Effector CD4-positive, alpha-beta T cell (primary cell): ENCODE data around the gene LRRC43. TPM values are rescaled to one million over a fixed set of nuclear protein-coding genes. Genes with fewer than 3 reads are reported as not detected.

ENCODE experiments used
- DNase-seq: peaks from one replicate; pipeline ENCODE4 v3.0.0-alpha.2; 2020
- total RNA-seq: gene quantifications from one replicate; lab custom pipeline; 2026; lab: John Stamatoyannopoulos, UW

The LRRC43 gene
- not detected for total RNA-seq

GRCh38 chr12:122182887-122183587 is at the start of gene LRRC43:
TSS of gene LRRC43 (plus strand) at chr12:122183123. CDS start at chr12:122183145, 22 bp downstream.
- no peak for DNase-seq

GRCh38 chr12:122133192-122133950 is 49.6 kb upstream of the LRRC43 start:
- DNase-seq: no peak

GRCh38 chr12:122135437-122136031 is 47.4 kb upstream of the LRRC43 start:
- no peak for DNase-seq

GRCh38 chr12:122137229-122137628 is 45.7 kb upstream of the LRRC43 start:
- no peak for DNase-seq

GRCh38 chr12:122137681-122138080 is 45.2 kb upstream of the LRRC43 start:
- no peak for DNase-seq

GRCh38 chr12:122138181-122138580 is 44.7 kb upstream of the LRRC43 start:
- no peak for DNase-seq

GRCh38 chr12:122138616-122139015 is 44.3 kb upstream of the LRRC43 start:
- no peak for DNase-seq

- DNase-seq: no peak
Measured at GRCh38 chr12:122139266-122139665, 43.7 kb upstream of the LRRC43 start.

- DNase-seq: no peak
Measured at GRCh38 chr12:122139941-122140340, 43.0 kb upstream of the LRRC43 start.

- no peak for DNase-seq
Measured at GRCh38 chr12:122140467-122141257, 42.3 kb upstream of the LRRC43 start.

- no peak for DNase-seq
Measured at GRCh38 chr12:122141911-122142725, 40.8 kb upstream of the LRRC43 start.

- DNase-seq: no peak
Measured at GRCh38 chr12:122142857-122143256, 40.1 kb upstream of the LRRC43 start.

GRCh38 chr12:122144885-122145284 is 38.0 kb upstream of the LRRC43 start:
- DNase-seq: no peak

- DNase-seq: no peak
Measured at GRCh38 chr12:122145505-122146330, 37.2 kb upstream of the LRRC43 start.

GRCh38 chr12:122147514-122148290 is 35.2 kb upstream of the LRRC43 start:
- no peak for DNase-seq

GRCh38 chr12:122148657-122149056 is 34.3 kb upstream of the LRRC43 start:
- DNase-seq: no peak

- no peak for DNase-seq
Measured at GRCh38 chr12:122150127-122150681, 32.7 kb upstream of the LRRC43 start.

- DNase-seq: no peak
Measured at GRCh38 chr12:122152754-122153153, 30.2 kb upstream of the LRRC43 start.

GRCh38 chr12:122155705-122156104 is 27.2 kb upstream of the LRRC43 start:
- DNase-seq: no peak

- no peak for DNase-seq
Measured at GRCh38 chr12:122158700-122159285, 24.1 kb upstream of the LRRC43 start.
